Heart left ventricle (tissue), 16 donors: ENCODE data around the gene SSBP2. TPM values are rescaled to one million over a fixed set of nuclear protein-coding genes. Genes with fewer than 3 reads are reported as not detected.

ENCODE experiments used
- ATAC-seq, 4 donors: fragments of 200-7000 bp; cut with Tn5 transposase; one replicate each; pipeline ENCODE4 v1.9.1; 2020 to 2022; ENCODE audit warnings: moderate library complexity in 4 of 4, mild to moderate bottlenecking in 3 of 4, moderate number of reproducible peaks in 1 of 4
- DNase-seq, 5 donors: peaks; one replicate each; pipeline ENCODE4 v3.0.0-alpha.2; 2020
- H3K27ac ChIP-seq, 12 donors: fragments of 200-600 bp; sonication (generic) in 4 of 12; one replicate each; pipeline versions ENCODE4 v1.5.0 to v1.8.0; 2016 to 2022; ENCODE audit warnings: mild to moderate bottlenecking in 2 of 12
- H3K27me3 ChIP-seq, 9 donors: fragments of 200-600 bp; sonication (generic) in 2 of 9; one replicate each; pipeline versions ENCODE4 v1.5.1 to v1.8.0; 2016 to 2022; ENCODE audit warnings: mild to moderate bottlenecking in 3 of 9
- H3K36me3 ChIP-seq, 9 donors: fragments of 200-600 bp; sonication (generic) in 2 of 9; one replicate each; pipeline versions ENCODE4 v1.5.0 to v1.8.0; 2018 to 2022; ENCODE audit warnings: mild to moderate bottlenecking in 2 of 9
- H3K4me1 ChIP-seq, 12 donors: fragments of 200-600 bp; sonication (generic) in 4 of 12; one replicate each; pipeline versions ENCODE4 v1.5.0 to v1.8.0; 2016 to 2022; ENCODE audit warnings: mild to moderate bottlenecking in 3 of 12
- H3K4me3 ChIP-seq, 12 donors: fragments of 200-600 bp; sonication (generic) in 4 of 12; one replicate each; pipeline versions ENCODE4 v1.5.0 to v1.8.0; 2017 to 2022; ENCODE audit warnings: mild to moderate bottlenecking in 9 of 12, moderate library complexity in 4 of 12
- H3K9me3 ChIP-seq, 12 donors: fragments of 200-600 bp; sonication (generic) in 4 of 12; one replicate each; pipeline versions ENCODE4 v1.5.0 to v1.8.0; 2016 to 2022; ENCODE audit warnings: mild to moderate bottlenecking in 1 of 12
- CTCF ChIP-seq, 12 donors: fragments of 200-600 bp; sonication (generic) in 4 of 12; IDR thresholded peaks; one replicate each; pipeline versions ENCODE4 v1.5.0 to v1.8.0; 2018 to 2022; ENCODE audit warnings: antibody characterized with exemption in 12 of 12, mild to moderate bottlenecking in 5 of 12
- POLR2A ChIP-seq, 2 donors: fragments of 450-650 bp; IDR thresholded peaks; one replicate each; pipeline ENCODE4 v1.6.1; 2017; ENCODE audit warnings: antibody characterized with exemption in 2 of 2, mild to moderate bottlenecking in 2 of 2, moderate library complexity in 2 of 2
- WGBS, 4 donors: extraction: QIAGEN DNeasy Blood & Tissue Kit in 2 of 4; methylation state at CpG; one replicate each; pipeline versions ENCODE4 v1.1.5 to v1.1.7; 2013 to 2018; 5-methylcytosine and 5-hydroxymethylcytosine counted together
- intact Hi-C, 10 donors: fragments of 100-400 bp; cut with DNase I; formaldehyde crosslinking; loops; one replicate each; pipeline versions ENCODE4 v1.11.1 to v1.14.2; 2022
- polyA plus RNA-seq, 2 donors: library from polyadenylated mRNA; stranded (reverse); fragments of 200-250 nt; gene quantifications; one replicate each; pipeline ENCODE4 v1.2.3, GENCODE V29; 2013
- total RNA-seq, 9 donors: library from RNA; depleted of rRNA in 2 of 9; stranded (reverse); fragments of >200 nt in 2 of 9; fragmentation: NEBNext Ultra II Directional in 3 of 9; extraction: Animal tissue kit (Norgen Biotek cat#: 25700) in 3 of 9; gene quantifications; one replicate each; pipeline versions ENCODE4 v1.1.0 to v1.2.4, GENCODE V29; 2016 to 2023
- donor health status: ischemic (EF 13 %, LVEDD 7.1; RV severe dilation, severe dysfunction).
- donor health status: healthy with polysubstance abuse.
- donor health status: DM: no; HTN: yes; CAD: no.
- donor health status: DM: no; HTN: no; CAD: no.
- donor health status: ischemic (EF 25% LVEDD 6.9; RV normal size, moderate dysfunction).
- donor health status: ischemic (EF 25% LVEDD 5.7; RV mildly dilated, moderate dysfunction).
- donor health status: healthy.
- donor health status: DM: yes; HTN: yes; CAD: no.
- donor health status: ischemic (EF 35%, LVEDD 5.7; RV mildly dilated, moderate dysfunction).
- donor health status: nonischemic (EF 11% LVEDD 7.7; RV severe dilation, severe dysfunction).
- donor health status: DM: yes; HTN: yes; CAD: no.
- donor health status: PGD.
- donor health status: ischemic (EF 29% LVEDD 5.4; RV normal size, mild dysfunction).
- donor health status: nonischemic (EF 23%, LVEDD 6.1; RV moderate dilation, normal function).

Gene SSBP2
- total and polyA plus RNA-seq, 11 donors: 25.6 to 98.1 (median 50.7) TPM

DNA sequence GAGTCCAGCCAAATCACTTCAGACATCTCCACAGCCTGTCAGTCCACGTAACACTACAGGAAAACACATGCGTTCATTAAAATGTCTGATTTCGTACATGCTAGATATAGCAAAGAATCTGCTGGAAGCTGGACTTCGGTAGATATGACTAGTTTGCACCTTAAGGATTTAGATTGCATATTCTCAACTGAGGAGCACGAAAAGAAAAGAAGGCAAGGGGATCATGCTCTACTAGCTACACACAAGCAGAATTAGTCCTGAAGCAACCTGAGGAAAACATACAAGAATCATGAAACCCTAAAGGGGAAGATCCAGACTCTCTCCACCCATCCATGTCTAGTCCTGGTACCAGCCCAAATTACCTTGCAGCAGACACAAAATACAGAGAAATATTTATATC lies 36.1 kb upstream of the SSBP2 start:
- Histone ChIP-seq H3K9me3 (no peaks in the 10 kb centered on the region), H3K27me3 (no peaks in the 10 kb centered on the region), H3K36me3 (no peaks in the 10 kb centered on the region), H3K27ac (peak overlapping the region in 10 of 12 donors; percentile 15 to 42 (median 24)), H3K4me1 (peaks cover 0 to 30% (median 19%) of the 10 kb centered on the region in 12 donors), H3K4me3 (no peak overlapping the region)
- DNase-seq: no peak
- intact Hi-C loops: loop anchor here (1.0 to 10.0 kb wide), 9 partner anchors 32 to 378 kb away; partner anchors contain the start of genes SSBP2 (in 4 of the 10) and ATG10 (in 1 of the 10)
- TF ChIP-seq CTCF (IDR thresholded peaks at IDR 0.05): no peak
- no peak for TF ChIP-seq POLR2A (IDR thresholded peaks at IDR 0.05)
- ATAC-seq: peak in 1 of 4 donors; percentile 16
- 28 to 55% (median 44%) methylated on average over 5 of the region's 5 CpGs for WGBS, 4 donors

- WGBS, 4 donors: 78 to 85% (median 84%) methylated on average over 5 of the region's 5 CpGs
- intact Hi-C loops: loop anchor here (2.0 to 10.0 kb wide), 7 partner anchors 32 to 378 kb away; partner anchors contain the start of genes SSBP2 (in 3 of the 10) and ATG10 (in 1 of the 10)
Observed at GRCh38 chr5:81786496-81786895, 35.6 kb upstream of the SSBP2 start.

GRCh38 chr5:81785322-81785721 lies 34.4 kb upstream of the SSBP2 start:
- 65 to 79% (median 68%) methylated on average over 4 of the region's 4 CpGs for whole genome bisulfite sequencing, 4 donors
- Histone ChIP-seq H3K9me3 (no peaks in the 10 kb centered on the region), H3K36me3 (no peaks in the 10 kb centered on the region), H3K4me3 (no peak overlapping the region), H3K27ac (no peak overlapping the region), H3K27me3 (no peaks in the 10 kb centered on the region), H3K4me1 (peaks cover 0 to 30% (median 19%) of the 10 kb centered on the region in 12 donors)
- DNase-seq: no peak
- ATAC-seq: no peak
- intact Hi-C loops: loop anchor here in 5 of 10 donors (5.0 to 10.0 kb wide), 5 partner anchors 33 to 379 kb away; partner anchors contain the start of genes SSBP2 (in 3 of the 5) and ATG10 (in 1 of the 5)
- TF ChIP-seq POLR2A (IDR thresholded peaks at IDR 0.05) (no peak), CTCF (IDR thresholded peaks at IDR 0.05) (no peak)

More at GRCh38 chr5:81786496-81786895, 35.6 kb upstream of the SSBP2 start:
- Histone ChIP-seq H3K4me1 (peaks cover 0 to 30% (median 19%) of the 10 kb centered on the region in 12 donors), H3K27ac (peak overlapping the region in 3 of 12 donors; percentile 15 to 30 (median 29)), H3K4me3 (no peak overlapping the region), H3K36me3 (no peaks in the 10 kb centered on the region), H3K27me3 (no peaks in the 10 kb centered on the region), H3K9me3 (no peaks in the 10 kb centered on the region)
- DNase-seq (no peak), ATAC-seq (no peak)
- TF ChIP-seq CTCF (IDR thresholded peaks at IDR 0.05): no peak
- TF ChIP-seq POLR2A (IDR thresholded peaks at IDR 0.05): no peak

- DNase-seq (no peak), ATAC-seq (no peak)
- H3K4me1 ChIP-seq: peaks cover 0 to 46% (median 30%) of the 10 kb centered on the region in 12 donors
- H3K9me3 ChIP-seq: no peaks in the 10 kb centered on the region
- intact Hi-C loops: loop anchor here in 1 of 10 donors (10.0 kb wide), 1 partner anchor 381 kb away; no protein-coding TSS in a partner anchor
- no peaks in the 10 kb centered on the region for H3K27me3 ChIP-seq
- H3K27ac ChIP-seq: no peak overlapping the region
- 66 to 79% (median 72%) methylated on average over 3 of the region's 3 CpGs for WGBS, 4 donors
- no peak for TF ChIP-seq POLR2A (IDR thresholded peaks at IDR 0.05)
- no peak for TF ChIP-seq CTCF (IDR thresholded peaks at IDR 0.05)
- no peak overlapping the region for H3K4me3 ChIP-seq
- no peaks in the 10 kb centered on the region for H3K36me3 ChIP-seq
Observed at GRCh38 chr5:81783401-81783800, 32.5 kb upstream of the SSBP2 start.
